NK-92 (cell line): Measurements from ENCODE around the gene MYOZ3.

ENCODE experiments used
- DNase-seq: peaks from one replicate; lab custom pipeline; 2025; ENCODE audit not compliant: unreplicated experiment; lab: John Stamatoyannopoulos, UW

MYOZ3 gene

GRCh38 chr5:150626853-150627276 lies 34.2 kb upstream of the MYOZ3 start:
- DNase-seq: no peak

- DNase-seq: no peak
Observed at GRCh38 chr5:150627731-150628545, 33.1 kb upstream of the MYOZ3 start.

- no peak for DNase-seq
Observed at GRCh38 chr5:150628936-150629485, 32.0 kb upstream of the MYOZ3 start.

GRCh38 chr5:150630016-150630415 lies 31.0 kb upstream of the MYOZ3 start:
- DNase-seq: no peak

- no peak for DNase-seq
Observed at GRCh38 chr5:150630461-150631325, 30.4 kb upstream of the MYOZ3 start.

GRCh38 chr5:150631326-150631701 lies 29.7 kb upstream of the MYOZ3 start:
- DNase-seq: no peak

- DNase-seq: no peak
Observed at GRCh38 chr5:150632305-150633160, 28.5 kb upstream of the MYOZ3 start.

GRCh38 chr5:150633429-150633828 lies 27.6 kb upstream of the MYOZ3 start:
- no peak for DNase-seq

- DNase-seq: no peak
Observed at GRCh38 chr5:150636391-150637244, 24.4 kb upstream of the MYOZ3 start.

GRCh38 chr5:150637245-150638052 lies 23.6 kb upstream of the MYOZ3 start:
- no peak for DNase-seq

- DNase-seq: no peak
Observed at GRCh38 chr5:150638053-150638444, 23.0 kb upstream of the MYOZ3 start.

- DNase-seq: no peak
Observed at GRCh38 chr5:150638488-150639376, 22.3 kb upstream of the MYOZ3 start.

GRCh38 chr5:150639377-150639692 lies 21.7 kb upstream of the MYOZ3 start:
- no peak for DNase-seq

GRCh38 chr5:150639751-150640150 lies 21.3 kb upstream of the MYOZ3 start:
- no peak for DNase-seq

- DNase-seq: no peak
Observed at GRCh38 chr5:150640311-150641005, 20.6 kb upstream of the MYOZ3 start, which contains the start of gene SYNPO. SYNPO (plus strand) TSS chr5:150640660; CDS start chr5:150648276, 7,616 bp downstream.

GRCh38 chr5:150641006-150641570 lies 20.0 kb upstream of the MYOZ3 start:
- no peak for DNase-seq

- DNase-seq: no peak
Observed at GRCh38 chr5:150641824-150642566, 19.1 kb upstream of the MYOZ3 start.
